ENCODE measurements around the gene SNAPC4.
"Not testable (repeated sequence)": the region's sequence is repeated elsewhere in the genome, so short reads cannot be mapped to it uniquely, and the experiment has no call there.

Gene SNAPC4

DNA sequence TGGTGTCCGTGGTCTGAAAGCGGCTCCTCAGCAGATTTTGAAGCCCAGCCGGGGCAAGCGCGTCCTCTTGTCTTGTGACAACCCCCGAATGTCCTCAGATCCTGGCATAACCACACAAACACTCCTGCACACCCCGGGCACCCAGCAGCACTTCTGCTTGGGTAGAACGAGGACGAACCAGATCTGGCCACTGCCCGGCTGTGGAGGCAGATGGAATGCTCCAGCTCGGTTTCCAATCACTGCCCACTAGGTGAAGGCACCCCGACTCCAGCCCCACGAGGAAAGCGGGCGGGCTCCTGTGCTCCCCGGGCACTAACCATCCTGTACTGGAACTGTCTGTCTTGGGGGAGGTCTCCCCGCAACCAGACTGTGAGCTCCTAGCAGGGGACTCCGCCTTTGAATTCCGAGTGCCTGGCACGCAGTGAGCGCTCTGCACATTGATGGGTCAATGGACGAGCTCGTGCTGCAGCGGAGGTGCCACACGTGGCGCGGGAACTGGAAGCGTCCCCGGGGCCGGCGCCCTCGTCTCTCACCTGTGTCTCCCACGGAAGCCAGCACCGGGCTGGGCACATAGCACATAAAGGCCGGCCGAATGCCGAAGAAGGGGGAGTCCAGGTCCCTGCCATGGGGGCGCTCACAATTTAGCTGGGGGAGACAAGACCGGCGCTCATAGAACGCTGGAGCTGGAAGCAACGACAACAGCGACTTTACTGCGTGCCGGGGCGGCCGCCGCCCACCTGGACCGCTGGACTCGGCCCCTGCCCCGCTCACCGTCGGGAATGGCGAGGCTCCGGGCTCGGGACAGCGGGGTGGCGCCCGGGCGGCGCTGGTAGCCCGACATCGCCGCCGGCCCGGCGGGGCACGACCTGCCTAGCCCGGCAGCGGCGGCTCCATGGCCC is 9.8 kb upstream of the SNAPC4 start:
- in situ Hi-C loops (cut with MboI; ENCODE audit: low sequenced_read_pairs) = no loop called here

DNA sequence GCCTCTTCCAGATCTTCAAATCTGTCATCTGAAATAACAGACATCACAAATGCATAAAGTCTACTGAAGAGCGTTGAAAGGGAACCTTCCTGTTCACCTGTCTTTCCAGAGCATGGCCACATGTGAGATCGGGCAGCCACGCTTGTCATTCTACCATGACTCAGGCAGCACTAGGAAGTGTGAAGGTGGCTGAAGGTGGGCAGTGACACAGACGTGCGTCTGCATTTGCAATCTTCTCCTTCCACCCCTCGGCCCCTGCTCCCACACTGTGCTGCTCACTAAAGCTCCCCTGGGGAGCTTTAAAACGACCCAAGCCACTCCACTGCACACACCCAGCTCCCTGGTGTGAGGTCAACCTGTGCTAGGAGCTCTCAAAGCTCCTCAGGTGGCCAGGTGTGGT is 7.9 kb upstream of the SNAPC4 start:
- in situ Hi-C loops (cut with MboI; ENCODE audit: low sequenced_read_pairs) = no loop called here

DNA sequence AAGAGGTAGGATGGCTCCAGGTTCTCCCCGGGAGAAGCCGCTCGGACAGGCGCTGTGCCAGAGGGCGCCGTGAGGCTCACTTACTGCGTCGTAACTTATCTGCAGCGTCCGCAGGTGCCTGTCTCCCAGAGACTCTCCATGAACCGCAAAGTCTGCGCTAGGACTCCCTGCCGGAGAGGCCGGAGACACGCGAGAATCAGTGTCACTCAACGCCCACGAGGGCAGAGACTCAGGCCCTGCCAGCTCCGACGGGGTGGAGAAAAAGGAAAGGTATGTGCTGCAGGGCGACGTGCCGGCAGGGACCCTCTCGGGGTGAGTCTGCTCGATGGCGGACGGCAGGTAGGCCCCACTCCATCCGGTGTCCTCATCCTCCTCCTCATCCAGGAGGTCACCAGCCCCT is 7.1 kb upstream of the SNAPC4 start:
- in situ Hi-C loops (cut with MboI; ENCODE audit: low sequenced_read_pairs) = not testable (repeated sequence)

DNA sequence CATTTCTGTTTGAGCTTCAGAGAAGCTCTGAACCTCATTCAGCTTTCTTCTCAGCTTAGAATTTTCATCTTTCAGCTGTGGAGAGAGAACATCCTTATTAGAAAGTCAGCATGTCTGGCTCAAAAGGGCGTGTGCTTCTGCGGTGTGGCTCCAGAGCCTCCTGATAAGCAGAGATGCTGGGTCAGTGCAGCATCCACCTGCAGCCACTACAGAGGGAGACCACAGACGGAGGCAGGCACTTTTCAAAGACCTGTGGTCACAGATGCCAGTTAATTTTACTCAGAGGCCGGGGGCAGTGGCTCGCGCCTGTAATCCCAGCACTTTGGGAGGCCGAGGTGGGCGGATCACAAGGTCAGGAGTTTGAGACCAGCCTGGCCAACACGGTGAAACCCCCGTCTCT is 5.9 kb upstream of the SNAPC4 start:
- in situ Hi-C loops (cut with MboI; ENCODE audit: low sequenced_read_pairs) = not testable (repeated sequence)

DNA sequence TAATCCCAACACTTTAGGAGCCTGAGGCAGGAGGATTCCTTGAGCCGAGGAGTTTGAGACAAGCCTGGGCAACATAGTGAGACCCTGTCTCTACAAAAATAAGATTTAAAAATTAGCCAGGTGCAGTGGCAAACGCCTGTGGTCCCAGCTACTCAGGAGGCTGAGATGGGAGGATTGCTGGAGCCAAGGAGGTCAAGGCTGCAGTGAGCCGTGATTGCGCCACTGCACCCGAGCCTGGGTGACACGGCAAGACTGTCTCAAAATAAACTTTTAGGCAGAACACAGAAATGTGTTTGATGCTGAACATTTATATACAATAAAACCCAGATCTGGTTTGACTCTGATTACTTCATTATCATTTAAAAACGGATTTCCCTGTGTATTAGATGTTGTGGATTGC is 5.5 kb upstream of the SNAPC4 start:
- in situ Hi-C loops (cut with MboI; ENCODE audit: low sequenced_read_pairs) = no loop called here

DNA sequence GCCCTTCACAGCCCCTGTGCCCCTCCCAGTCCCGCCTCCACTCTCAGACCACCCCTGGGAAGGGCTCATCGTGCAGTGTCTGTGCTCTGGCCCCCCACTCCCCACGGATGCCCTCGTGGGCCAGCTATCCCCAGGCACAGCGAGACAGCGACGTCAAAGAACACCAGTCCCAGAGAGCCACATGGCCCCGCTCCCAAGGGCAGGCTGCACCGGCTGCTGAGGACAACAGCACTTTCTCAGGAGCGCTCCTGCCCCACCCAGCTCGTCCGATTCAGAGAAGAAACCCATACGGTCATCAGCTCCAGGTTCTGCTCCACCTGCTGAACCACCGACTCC is 4.8 kb upstream of the SNAPC4 start:
- in situ Hi-C loops (cut with MboI; ENCODE audit: low sequenced_read_pairs) = no loop called here

DNA sequence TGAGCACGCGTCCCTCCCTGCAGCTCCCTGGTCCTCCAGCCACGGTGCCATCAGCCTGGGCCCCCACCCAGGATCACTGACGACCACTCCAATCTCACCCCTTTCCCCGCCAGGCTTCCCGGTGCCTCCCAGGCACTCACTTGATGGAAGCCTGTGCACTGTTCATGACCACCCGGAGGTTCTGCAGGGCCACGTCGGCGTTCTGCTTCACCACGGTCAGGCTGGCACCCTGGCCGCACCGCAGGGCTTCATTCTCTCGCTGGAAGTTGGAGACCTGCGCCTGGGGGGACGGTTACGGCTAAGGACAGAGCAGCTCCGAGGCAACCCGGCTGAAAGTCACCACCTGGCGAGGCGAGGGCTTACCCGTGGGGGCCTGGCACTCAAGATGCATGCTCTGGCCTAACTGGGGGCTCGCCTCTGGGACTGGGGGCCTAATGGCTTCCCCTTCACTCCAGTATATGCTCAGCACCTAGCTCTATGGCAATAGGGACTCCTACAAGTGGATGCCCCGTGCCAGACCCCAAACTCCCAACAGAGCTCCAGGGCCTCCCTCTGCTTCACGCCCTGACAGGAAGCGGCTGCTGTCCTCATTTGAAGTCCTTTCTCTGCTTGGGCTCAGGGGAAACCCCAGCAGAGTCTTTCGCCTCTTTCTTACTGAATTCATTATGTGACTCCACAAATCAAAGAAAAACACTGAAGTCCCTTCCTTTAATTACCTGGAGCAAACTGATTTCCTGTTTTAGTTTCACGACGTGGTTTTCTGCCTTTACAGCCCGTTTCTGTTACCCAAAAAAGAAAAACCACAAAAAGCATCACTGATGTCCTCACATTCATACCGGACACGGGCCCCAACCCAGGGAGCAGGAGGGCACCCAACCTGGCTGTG is 4.2 kb upstream of the SNAPC4 start:
- in situ Hi-C loops (cut with MboI; ENCODE audit: low sequenced_read_pairs) = no loop called here

DNA sequence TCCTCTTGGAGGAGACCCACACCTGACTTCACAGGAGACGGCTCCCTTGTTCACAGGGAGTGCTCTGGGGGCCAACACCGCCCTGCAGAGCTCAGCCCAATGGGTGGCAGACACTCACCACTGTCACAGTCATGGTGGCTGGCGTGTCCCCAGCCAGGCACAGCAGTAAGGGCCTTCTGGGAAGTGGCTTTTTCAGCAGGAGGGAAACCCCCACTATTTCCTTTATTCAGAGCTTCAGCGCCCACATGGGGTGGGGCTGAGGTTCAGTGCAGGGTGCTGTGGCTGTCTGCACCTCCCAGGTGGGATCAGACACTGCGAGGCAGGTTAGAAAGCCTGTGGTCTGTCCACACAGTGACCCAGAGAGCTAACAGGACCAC is 3.6 kb upstream of the SNAPC4 start:
- in situ Hi-C loops (cut with MboI; ENCODE audit: low sequenced_read_pairs) = no loop called here

DNA sequence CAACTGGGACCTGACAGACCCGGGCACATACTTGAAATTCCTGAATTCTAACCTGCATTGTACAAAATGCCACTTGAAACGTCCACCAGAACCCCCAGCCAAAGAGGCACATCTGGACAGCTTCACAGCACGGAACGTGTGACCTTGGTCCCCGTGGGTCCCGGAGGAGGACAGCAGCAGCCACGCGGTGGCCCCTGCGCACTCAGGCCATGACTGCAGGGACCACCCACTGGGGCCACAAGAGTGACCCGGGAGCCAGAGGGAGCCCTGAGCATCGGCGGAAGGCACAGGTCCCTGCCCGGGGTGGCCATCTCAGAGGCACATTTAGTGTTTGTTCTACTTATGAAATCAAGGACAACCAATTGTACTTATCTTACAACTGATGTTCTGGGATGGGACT is 2.1 kb upstream of the SNAPC4 start:
- in situ Hi-C loops (cut with MboI; ENCODE audit: low sequenced_read_pairs) = no loop called here

DNA sequence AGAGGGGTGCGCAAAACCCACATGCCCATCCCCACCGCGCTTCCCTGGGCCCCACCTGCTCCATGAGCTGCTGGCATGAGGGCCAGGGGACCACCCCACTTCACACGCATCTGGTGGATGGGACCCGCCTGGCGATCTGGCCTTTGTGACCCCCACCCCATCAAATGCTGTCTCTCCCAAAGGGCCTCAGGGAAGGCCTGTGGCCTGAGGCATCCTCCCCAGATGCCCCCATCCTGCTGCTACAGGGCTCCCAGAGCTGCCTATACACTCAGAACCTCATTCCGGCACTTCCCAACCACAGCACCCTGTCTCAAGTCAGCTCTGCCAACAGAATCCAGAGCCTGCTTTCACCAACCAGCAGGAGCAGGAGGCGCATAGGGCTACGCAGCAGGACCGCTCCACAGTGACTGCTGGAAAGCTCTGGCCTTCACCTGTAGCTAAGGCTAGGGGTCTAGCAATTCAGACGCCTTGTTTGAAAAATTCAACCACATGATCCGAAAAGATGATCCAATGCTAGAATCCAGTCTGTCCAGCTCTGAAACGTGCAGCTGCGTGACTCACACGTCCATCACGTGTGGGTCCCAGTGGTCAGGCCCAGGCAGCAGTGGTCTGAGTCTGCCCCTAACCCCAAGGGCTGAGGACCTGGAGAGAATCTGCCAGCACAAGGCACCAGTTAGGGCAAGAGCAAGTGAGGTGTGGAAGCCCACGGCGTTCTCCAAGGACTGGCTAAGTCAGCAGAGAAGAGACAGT is 1.4 kb upstream of the SNAPC4 start:
- in situ Hi-C loops (cut with MboI; ENCODE audit: low sequenced_read_pairs) = no loop called here

DNA sequence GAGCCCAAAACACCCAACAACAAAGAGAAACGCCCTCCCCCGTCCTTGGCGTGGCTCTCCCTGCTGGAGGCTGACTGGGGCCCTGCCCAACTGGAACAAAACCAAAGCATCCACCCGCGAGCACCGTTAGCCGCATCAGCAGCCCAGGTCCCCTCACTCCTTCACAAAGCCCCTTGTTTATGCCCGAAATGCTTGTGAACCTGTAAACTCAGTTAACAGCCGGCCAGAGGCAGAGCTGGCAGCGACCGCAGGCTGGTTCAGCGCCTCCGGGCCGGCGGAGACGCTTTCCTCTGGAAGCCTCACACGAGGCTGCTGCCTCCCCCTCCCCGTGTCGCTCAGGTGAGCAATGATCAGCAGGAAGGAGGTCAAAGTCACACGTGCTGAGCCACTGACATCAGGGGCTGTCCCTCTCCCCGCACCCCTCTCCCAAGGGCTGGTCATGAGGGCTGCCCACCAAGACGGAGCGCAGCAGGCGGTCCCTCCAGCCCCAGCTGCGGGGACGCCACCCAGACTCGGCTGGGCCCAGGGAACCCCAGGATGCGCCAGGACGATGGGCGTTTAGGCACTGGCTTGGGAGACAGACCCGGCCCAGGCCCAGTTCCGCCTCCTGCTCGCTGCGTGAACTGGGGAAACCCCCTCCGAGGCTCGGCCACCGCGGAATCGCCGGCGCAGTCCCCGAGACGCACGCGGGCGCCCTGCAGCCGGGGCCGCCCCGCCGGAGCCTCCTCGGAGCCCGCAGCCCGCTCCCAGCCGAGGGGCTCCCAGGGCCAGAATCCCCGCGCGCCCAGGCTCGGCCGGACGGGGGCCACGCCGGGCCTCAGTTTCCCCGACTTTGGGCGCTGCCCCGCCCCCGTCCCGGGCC is 563 bp downstream of the SNAPC4 start:
- in situ Hi-C loops (cut with MboI; ENCODE audit: low sequenced_read_pairs) = no loop called here

DNA sequence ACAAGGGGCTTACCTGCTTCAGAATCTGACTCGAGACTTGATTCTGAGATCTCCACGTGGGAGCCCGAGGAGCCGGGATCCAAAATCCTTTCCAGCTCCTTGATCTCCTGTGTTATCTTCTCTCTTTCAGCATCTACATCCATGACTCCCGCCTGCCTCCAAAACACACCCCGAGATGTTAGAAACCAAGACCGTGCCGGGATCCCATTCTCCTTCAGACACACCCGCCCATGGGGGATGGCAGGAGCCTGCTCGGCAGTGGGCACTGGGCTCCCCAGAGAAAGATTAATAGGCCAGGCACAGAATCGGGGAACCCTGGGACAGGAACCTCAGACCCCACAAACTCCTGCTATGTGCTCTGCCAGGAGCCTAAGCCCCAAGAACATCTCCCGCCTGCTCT is 1.7 kb downstream of the SNAPC4 start:
- in situ Hi-C loops (cut with MboI; ENCODE audit: low sequenced_read_pairs) = no loop called here

DNA sequence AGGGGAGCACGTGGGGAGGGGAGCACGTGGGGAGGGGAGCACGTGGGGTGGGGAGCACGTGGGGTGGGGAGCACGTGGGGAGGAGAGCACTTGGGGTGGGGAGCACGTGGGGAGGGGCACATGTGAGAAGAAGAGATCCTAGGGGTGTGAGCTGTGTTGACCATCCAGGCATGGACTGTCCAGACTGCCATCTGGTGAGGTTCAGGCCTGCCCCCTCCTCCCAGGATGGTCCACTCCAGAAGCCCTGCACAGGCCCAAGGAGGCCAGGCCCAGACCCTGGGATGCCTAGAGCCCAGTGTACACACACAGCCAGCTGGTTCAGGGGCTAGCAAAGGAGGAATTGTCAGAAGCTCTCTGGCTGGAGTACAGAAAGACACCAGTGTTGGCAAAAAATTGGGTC is 2.3 kb downstream of the SNAPC4 start:
- in situ Hi-C loops (cut with MboI; ENCODE audit: low sequenced_read_pairs) = no loop called here

DNA sequence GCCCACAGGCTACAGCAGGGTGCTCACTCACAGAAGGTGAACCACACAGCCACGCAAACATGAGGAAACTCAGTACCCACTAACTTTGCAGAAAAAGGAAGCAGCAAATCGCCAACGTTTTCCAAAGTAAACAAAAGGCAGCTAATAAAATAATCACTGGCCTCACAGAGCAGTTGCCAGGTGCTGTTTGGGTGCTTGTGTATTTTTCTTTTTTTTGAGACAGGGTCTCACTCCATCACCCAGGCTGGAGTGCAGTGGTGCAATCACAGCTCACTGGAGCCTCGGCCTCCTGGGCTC is 3.8 kb downstream of the SNAPC4 start:
- in situ Hi-C loops (cut with MboI; ENCODE audit: low sequenced_read_pairs) = no loop called here

DNA sequence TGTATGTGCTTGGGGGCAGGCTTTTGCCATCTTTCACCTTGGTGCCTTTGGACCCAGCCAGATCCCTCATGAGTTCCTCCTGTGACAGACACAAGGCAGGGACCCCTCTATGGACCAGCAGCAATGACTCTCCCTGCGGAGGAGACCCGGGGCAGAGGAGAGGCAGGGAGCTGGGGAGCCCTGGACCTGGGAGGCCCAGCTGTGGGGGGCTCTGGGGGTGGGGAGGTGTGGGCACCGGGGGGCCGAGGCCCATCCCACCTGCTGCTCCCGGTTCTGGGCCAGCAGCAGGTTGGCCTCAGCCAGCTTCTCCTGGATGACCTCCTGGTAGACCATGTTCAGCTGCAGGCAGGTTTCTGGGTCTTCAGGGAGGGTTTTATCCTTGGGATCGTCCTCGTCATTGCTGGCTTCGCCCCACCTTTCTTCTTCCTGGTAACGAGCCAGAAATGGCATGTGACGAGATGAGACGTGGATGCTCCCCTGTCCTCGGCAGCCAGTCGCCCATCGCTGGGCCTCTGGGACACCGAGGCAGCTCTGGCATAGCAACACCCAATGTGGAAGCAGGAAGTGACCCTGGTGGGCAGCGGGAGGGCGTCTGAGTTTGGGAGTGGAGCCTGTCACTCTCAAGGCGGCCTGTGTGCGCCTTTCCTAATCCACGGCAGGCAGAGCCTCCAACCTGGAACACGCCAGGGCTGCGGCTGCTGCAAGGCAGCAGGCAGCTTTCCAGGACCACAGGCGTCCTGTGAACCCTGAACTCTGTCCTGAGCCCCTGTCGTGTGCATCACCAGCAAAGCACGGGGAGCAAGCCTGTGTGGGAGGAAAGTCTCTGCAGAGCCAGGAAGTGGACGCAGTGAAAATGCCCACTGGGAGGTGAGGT is 4.4 kb downstream of the SNAPC4 start:
- in situ Hi-C loops (cut with MboI; ENCODE audit: low sequenced_read_pairs) = no loop called here

DNA sequence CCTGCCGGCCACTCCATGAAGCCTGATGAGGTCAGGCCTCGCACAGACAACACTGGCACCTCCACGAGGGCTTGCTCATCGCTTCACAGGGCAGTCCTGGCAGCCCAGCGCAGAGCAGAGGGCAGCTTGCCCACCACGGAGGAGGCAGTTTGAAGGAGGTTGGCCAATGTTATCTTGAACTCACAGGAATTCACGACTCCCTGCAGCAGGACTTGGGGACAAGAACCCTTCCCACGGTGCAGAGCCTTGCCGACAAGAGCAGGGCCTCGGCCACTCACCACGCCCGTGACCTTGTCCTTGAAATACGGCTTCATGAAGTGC is 5.0 kb downstream of the SNAPC4 start:
- in situ Hi-C loops (cut with MboI; ENCODE audit: low sequenced_read_pairs) = no loop called here

DNA sequence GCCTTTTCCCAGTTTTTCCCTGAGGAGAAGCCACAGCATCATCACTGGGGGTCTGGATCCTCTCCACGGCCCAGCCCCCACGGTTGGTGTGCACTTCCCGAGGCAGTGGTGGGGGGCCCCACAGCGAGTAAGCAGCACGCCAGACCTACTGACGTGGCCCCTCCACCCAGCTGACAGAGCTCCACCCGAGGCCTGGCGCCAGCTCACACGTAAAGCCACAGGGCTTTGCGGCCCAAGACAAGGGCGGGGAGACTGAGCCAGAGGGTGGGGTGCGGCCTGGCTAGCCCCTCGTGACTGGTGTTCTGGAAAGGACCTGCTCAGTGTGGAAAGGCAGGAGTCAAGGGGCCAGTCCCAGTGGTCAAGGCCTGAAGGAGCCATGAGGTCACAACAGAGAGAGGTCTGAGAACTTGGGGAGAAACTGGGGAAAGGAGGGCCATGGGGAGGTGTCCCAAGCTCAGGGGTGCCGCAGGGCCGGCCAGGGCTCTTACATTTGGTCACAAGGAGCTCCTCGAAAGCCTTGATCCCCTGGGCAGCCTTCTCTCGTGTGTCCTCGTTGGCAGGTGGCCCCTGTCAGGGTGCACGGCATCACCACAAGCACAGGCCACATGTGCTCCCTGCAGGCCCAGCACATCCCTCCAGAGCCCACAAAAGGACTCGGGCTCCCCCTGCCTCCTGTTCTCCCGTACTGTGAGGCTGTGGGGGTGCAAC is 5.5 kb downstream of the SNAPC4 start:
- in situ Hi-C loops (cut with MboI; ENCODE audit: low sequenced_read_pairs) = no loop called here

DNA sequence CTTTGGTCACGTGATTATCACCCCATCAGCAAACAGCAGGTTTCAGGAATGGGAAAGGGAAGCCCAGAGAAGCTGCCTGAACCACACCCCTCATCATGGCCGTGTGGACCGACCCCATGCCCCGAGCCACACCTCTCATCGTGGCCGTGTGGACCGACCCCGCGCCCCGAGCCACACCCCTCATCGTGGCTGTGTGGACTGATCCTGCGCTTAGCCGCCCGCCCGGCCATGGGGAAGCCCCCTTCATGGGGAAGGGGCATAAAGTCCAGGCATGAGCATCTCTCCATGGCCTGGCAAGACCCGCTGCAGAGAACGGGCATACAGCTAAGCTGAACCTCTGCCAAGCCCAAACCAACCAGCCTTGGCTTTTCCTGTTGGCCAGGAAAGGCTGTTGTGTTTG is 6.4 kb downstream of the SNAPC4 start:
- in situ Hi-C loops (cut with MboI; ENCODE audit: low sequenced_read_pairs) = no loop called here

Data from HL-60/S4 treated with retinoic acid at 250 ng/mL for 4 days and 3 days (cell line).